ENCODE data around the gene PEX11A.
"Not testable (repeated sequence)": the region's sequence is repeated elsewhere in the genome, so short reads cannot be mapped to it uniquely, and the experiment has no call there.

Gene PEX11A

GRCh38 chr15:89704411-89704810 is 13.9 kb upstream of the PEX11A start:
- no peaks in the 10 kb centered on the region for H3K4me1 ChIP-seq (ENCODE audit: control insufficient read depth in 1 of 2, insufficient read depth in 1 of 2, low read depth in 1 of 2, low read length in 1 of 2)
- no peak overlapping the region for H3K4me3 ChIP-seq (ENCODE audit: low read depth in 1 of 2, low read length in 1 of 2)
- H3K36me3 ChIP-seq = no peaks in the 10 kb centered on the region
- H3K9me3 ChIP-seq = no peaks in the 10 kb centered on the region
- no peak overlapping the region for H3K27ac ChIP-seq
- no peaks in the 10 kb centered on the region for H3K27me3 ChIP-seq
- TF ChIP-seq CTCF (IDR thresholded peaks at IDR 0.05) = no peak

GRCh38 chr15:89695198-89695597 is 4.6 kb upstream of the PEX11A start:
- H3K36me3 ChIP-seq = no peaks in the 10 kb centered on the region
- TF ChIP-seq CTCF (IDR thresholded peaks at IDR 0.05) = no peak
- H3K27me3 ChIP-seq = no peaks in the 10 kb centered on the region
- no peaks in the 10 kb centered on the region for H3K9me3 ChIP-seq
- H3K27ac ChIP-seq = no peak overlapping the region
- H3K4me3 ChIP-seq (ENCODE audit: low read depth in 1 of 2, low read length in 1 of 2) = no peak overlapping the region
- peaks cover 2 to 3% of the 10 kb centered on the region in 2 experiments for H3K4me1 ChIP-seq (ENCODE audit: control insufficient read depth in 1 of 2, insufficient read depth in 1 of 2, low read depth in 1 of 2, low read length in 1 of 2)

GRCh38 chr15:89693696-89694095 is 3.1 kb upstream of the PEX11A start:
- no peaks in the 10 kb centered on the region for H3K27me3 ChIP-seq
- H3K36me3 ChIP-seq = no peaks in the 10 kb centered on the region
- H3K9me3 ChIP-seq = no peaks in the 10 kb centered on the region
- no peak overlapping the region for H3K27ac ChIP-seq
- TF ChIP-seq CTCF (IDR thresholded peaks at IDR 0.05) = no peak
- no peak overlapping the region for H3K4me3 ChIP-seq (ENCODE audit: low read depth in 1 of 2, low read length in 1 of 2)
- peaks cover 5 to 8% of the 10 kb centered on the region in 2 experiments for H3K4me1 ChIP-seq (ENCODE audit: control insufficient read depth in 1 of 2, insufficient read depth in 1 of 2, low read depth in 1 of 2, low read length in 1 of 2)

- H3K4me1 ChIP-seq (ENCODE audit: control insufficient read depth in 1 of 2, insufficient read depth in 1 of 2, low read depth in 1 of 2, low read length in 1 of 2) = peaks cover 5 to 8% of the 10 kb centered on the region in 2 experiments
- H3K36me3 ChIP-seq = no peaks in the 10 kb centered on the region
- H3K4me3 ChIP-seq (ENCODE audit: low read depth in 1 of 2, low read length in 1 of 2) = no peak overlapping the region
- H3K27me3 ChIP-seq = no peaks in the 10 kb centered on the region
- H3K27ac ChIP-seq = no peak overlapping the region
- TF ChIP-seq CTCF (IDR thresholded peaks at IDR 0.05) = no peak
- H3K9me3 ChIP-seq = no peaks in the 10 kb centered on the region
These were observed 2.5 kb upstream of the PEX11A start for GRCh38 chr15:89693091-89693490.

- H3K27ac ChIP-seq; H3K27me3 ChIP-seq; H3K36me3 ChIP-seq; H3K9me3 ChIP-seq; H3K4me1 ChIP-seq (ENCODE audit: control insufficient read depth in 1 of 2, insufficient read depth in 1 of 2, low read depth in 1 of 2, low read length in 1 of 2): not testable (repeated sequence)
- H3K4me3 ChIP-seq (ENCODE audit: low read depth in 1 of 2, low read length in 1 of 2) = peak overlapping the region; percentile 87 to 92
These were observed 651 bp downstream of the PEX11A start for GRCh38 chr15:89689930-89690275.

GRCh38 chr15:89686522-89686921 is 4.0 kb downstream of the PEX11A start:
- no peak overlapping the region for H3K27ac ChIP-seq

More at GRCh38 chr15:89686522-89686921, 4.0 kb downstream of the PEX11A start:
- H3K27me3 ChIP-seq = no peaks in the 10 kb centered on the region
- peaks cover 5 to 8% of the 10 kb centered on the region in 2 experiments for H3K4me1 ChIP-seq (ENCODE audit: control insufficient read depth in 1 of 2, insufficient read depth in 1 of 2, low read depth in 1 of 2, low read length in 1 of 2)
- no peaks in the 10 kb centered on the region for H3K36me3 ChIP-seq
- H3K4me3 ChIP-seq (ENCODE audit: low read depth in 1 of 2, low read length in 1 of 2) = no peak overlapping the region
- H3K9me3 ChIP-seq = no peaks in the 10 kb centered on the region
- no peak for TF ChIP-seq CTCF (IDR thresholded peaks at IDR 0.05)

All from neutrophil (primary cell).